Occipital lobe (tissue), 2 donors: ENCODE results near the gene MYO15A. TPM values are rescaled to one million over a fixed set of nuclear protein-coding genes. Genes with fewer than 3 reads are reported as not detected.

Experiments used
- DNase-seq: peaks from one replicate; lab custom pipeline; 2025; lab: John Stamatoyannopoulos, UW
- total RNA-seq: library from RNA; depleted of rRNA; stranded (reverse); fragments of >200 nt; gene quantifications from one replicate; pipeline ENCODE4 v1.2.3, GENCODE V29; 2014

Gene MYO15A
- total RNA-seq, 1 donor from 2014 or later = 2.0 TPM

- no peak for DNase-seq
Measured at GRCh38 chr17:18156976-18157280, 48.4 kb downstream of the MYO15A start.

GRCh38 chr17:18157354-18157985 lies 48.9 kb downstream of the MYO15A start:
- no peak for DNase-seq

GRCh38 chr17:18158022-18158600 lies 49.6 kb downstream of the MYO15A start:
- DNase-seq = peak; percentile 21

- no peak for DNase-seq
Measured at GRCh38 chr17:18159551-18160120, 51.1 kb downstream of the MYO15A start.

- no peak for DNase-seq
Measured at GRCh38 chr17:18160128-18160856, 51.7 kb downstream of the MYO15A start.

GRCh38 chr17:18161207-18162145 lies 52.9 kb downstream of the MYO15A start:
- DNase-seq = no peak

- no peak for DNase-seq
Measured at GRCh38 chr17:18163547-18163946, 55.0 kb downstream of the MYO15A start.

- no peak for DNase-seq
Measured at GRCh38 chr17:18166894-18167293, 58.3 kb downstream of the MYO15A start.

GRCh38 chr17:18167421-18167820 lies 58.9 kb downstream of the MYO15A start:
- no peak for DNase-seq

GRCh38 chr17:18172531-18173278 lies 64.1 kb downstream of the MYO15A start:
- no peak for DNase-seq

GRCh38 chr17:18173740-18174139 lies 65.2 kb downstream of the MYO15A start:
- no peak for DNase-seq

GRCh38 chr17:18176176-18176575 lies 67.6 kb downstream of the MYO15A start:
- DNase-seq = no peak

GRCh38 chr17:18177133-18177532 lies 68.6 kb downstream of the MYO15A start:
- DNase-seq = no peak

GRCh38 chr17:18177722-18178121 lies 69.2 kb downstream of the MYO15A start:
- DNase-seq = no peak

GRCh38 chr17:18179196-18179595 lies 70.6 kb downstream of the MYO15A start:
- no peak for DNase-seq

GRCh38 chr17:18179804-18180203 lies 71.2 kb downstream of the MYO15A start:
- DNase-seq = no peak

- no peak for DNase-seq
Measured at GRCh38 chr17:18181358-18181757, 72.8 kb downstream of the MYO15A start.

- DNase-seq = no peak
Measured at GRCh38 chr17:18182110-18182977, 73.8 kb downstream of the MYO15A start.

- peak; percentile 88 for DNase-seq
Measured at GRCh38 chr17:18182978-18183333, 74.4 kb downstream of the MYO15A start.
